PC-3 (cell line): Measurements from ENCODE around the gene NPFF. TPM values are rescaled to one million over a fixed set of nuclear protein-coding genes. Genes with fewer than 3 reads are reported as not detected.

Experiments
- ATAC-seq: fragments of 200-7000 bp; cut with Tn5 transposase; 2 replicates; pipeline ENCODE4 v1.9.1; 2020; ENCODE audit warnings: mild to moderate bottlenecking, moderate library complexity
- Bru-seq: library from RNA; stranded (reverse); fragments of 400-500 nt; gene quantifications from one replicate; lab custom pipeline; 2021; lab: Mats Ljungman, UMichigan
- BruChase-seq, 2 experiments: library from RNA; stranded (reverse); fragments of 400-500 nt; gene quantifications; one replicate each; lab custom pipeline; 2021; lab: Mats Ljungman, UMichigan
- BruUV-seq: library from RNA; stranded (reverse); fragments of 400-500 nt; replicated peaks from 2 replicates; lab custom pipeline; 2021; lab: Mats Ljungman, UMichigan
- CTCF ChIA-PET: fragments of 300-600 bp; sonication (Branson Sonifier 250); formaldehyde crosslinking; loops from one replicate; lab custom pipeline; 2022; ENCODE audit warnings: antibody characterized with exemption; lab: Charles Lee
- POLR2A ChIA-PET: fragments of 300-600 bp; sonication (Branson Sonifier 250); formaldehyde crosslinking; loops from one replicate; lab custom pipeline; 2022; ENCODE audit warnings: antibody characterized with exemption; ENCODE audit not compliant: unreplicated experiment; lab: Charles Lee
- DNase-seq: peaks from one replicate; pipeline ENCODE4 v3.0.0-alpha.2; 2015
- H2AFZ ChIP-seq: fragments of 300-600 bp; sonication (generic); 2 replicates; pipeline ENCODE4 v1.6.0; 2016; ENCODE audit warnings: antibody characterized with exemption, low read length
- H3F3A ChIP-seq: fragments of 300-600 bp; sonication (generic); one replicate; pipeline ENCODE4 v1.6.0; 2017; ENCODE audit warnings: antibody characterized with exemption, low read length, control low read depth, mild to moderate bottlenecking; ENCODE audit not compliant: unreplicated experiment
- H3K27ac ChIP-seq: fragments of 300-600 bp; sonication (generic); 2 replicates; pipeline ENCODE4 v1.5.1; 2016; ENCODE audit warnings: mild to moderate bottlenecking, low read length
- H3K27me3 ChIP-seq: fragments of 300-600 bp; sonication (generic); 2 replicates; pipeline ENCODE4 v1.6.1; 2016; ENCODE audit warnings: low read length, mixed read lengths
- H3K36me3 ChIP-seq: fragments of 300-600 bp; sonication (generic); 2 replicates; pipeline ENCODE4 v1.6.1; 2016; ENCODE audit warnings: low read depth, mixed run types, low read length, mixed read lengths
- H3K4me1 ChIP-seq: fragments of 300-600 bp; sonication (generic); 2 replicates; pipeline ENCODE4 v1.5.1; 2016; ENCODE audit warnings: low read length; ENCODE audit not compliant: insufficient read depth
- H3K4me2 ChIP-seq: fragments of 300-600 bp; sonication (generic); 2 replicates; pipeline ENCODE4 v1.6.0; 2016; ENCODE audit warnings: low read length
- H3K4me3 ChIP-seq: fragments of 300-600 bp; sonication (generic); 2 replicates; pipeline ENCODE4 v1.5.1; 2016; ENCODE audit warnings: mild to moderate bottlenecking, low read length, mixed read lengths
- H3K79me2 ChIP-seq: fragments of 300-600 bp; sonication (generic); 2 replicates; pipeline ENCODE4 v1.6.1; 2017; ENCODE audit warnings: low read length, mixed read lengths
- H3K9ac ChIP-seq: fragments of 300-600 bp; sonication (generic); 2 replicates; pipeline ENCODE4 v1.6.0; 2016; ENCODE audit warnings: mild to moderate bottlenecking, low read length
- H3K9me2 ChIP-seq: fragments of 300-600 bp; sonication (generic); replicated peaks from 2 replicates; pipeline ENCODE4 v1.6.1; 2016; ENCODE audit warnings: mixed run types, low read length, mixed read lengths
- H3K9me3 ChIP-seq: fragments of 300-600 bp; sonication (generic); 2 replicates; pipeline ENCODE4 v1.6.1; 2016; ENCODE audit warnings: low read length, mixed read lengths
- H4K20me1 ChIP-seq: fragments of 300-600 bp; sonication (generic); 2 replicates; pipeline ENCODE4 v1.6.1; 2016; ENCODE audit warnings: low read length, mixed read lengths
- EZH2 ChIP-seq: fragments of 300-600 bp; sonication (generic); IDR thresholded peaks from one replicate; pipeline ENCODE4 v1.6.1; 2017; ENCODE audit warnings: antibody characterized with exemption, mild to moderate bottlenecking, low read length; ENCODE audit not compliant: unreplicated experiment
- EZH2phosphoT487 ChIP-seq: fragments of 300-600 bp; sonication (generic); IDR thresholded peaks from 2 replicates; pipeline ENCODE4 v1.6.1; 2018; ENCODE audit warnings: mild to moderate bottlenecking, antibody characterized with exemption, low read length, borderline replicate concordance
- intact Hi-C: fragments of 100-400 bp; cut with micrococcal nuclease; formaldehyde crosslinking; loops from 2 replicates; pipeline ENCODE4 v1.9.0; 2023
- long read RNA-seq: library from polyadenylated mRNA; unstranded; transcript quantifications from one replicate; pipeline ENCODE4 v2.0.0, GENCODE V29; 2021; ENCODE audit not compliant: unreplicated experiment
- total RNA-seq: library from RNA; depleted of rRNA; stranded (reverse); fragments of >200 nt; gene quantifications from 2 replicates; pipeline ENCODE4 v1.2.3, GENCODE V29; 2014; rRNA removed
- TF ChIP-seq, protein P1 (sequence below): fragments of 300-600 bp; sonication (generic); conservative IDR thresholded peaks from 2 replicates; pipeline ENCODE4 v1.5.1; 2017; ENCODE audit warnings: antibody characterized with exemption, low read depth, mild to moderate bottlenecking, low read length

The NPFF gene, protein sequence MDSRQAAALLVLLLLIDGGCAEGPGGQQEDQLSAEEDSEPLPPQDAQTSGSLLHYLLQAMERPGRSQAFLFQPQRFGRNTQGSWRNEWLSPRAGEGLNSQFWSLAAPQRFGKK
- total RNA-seq (not detected in 2 replicates), Bru-seq, nascent RNA (percentile 75 among the genes with signal in this experiment), BruChase-seq, experiment 1, labeled RNA remaining after a 6-hour chase (percentile 91 among the genes with signal in this experiment), BruChase-seq, experiment 2, labeled RNA remaining after a 2-hour chase (percentile 92 among the genes with signal in this experiment)
- long read RNA-seq, result 0 reads

DNA sequence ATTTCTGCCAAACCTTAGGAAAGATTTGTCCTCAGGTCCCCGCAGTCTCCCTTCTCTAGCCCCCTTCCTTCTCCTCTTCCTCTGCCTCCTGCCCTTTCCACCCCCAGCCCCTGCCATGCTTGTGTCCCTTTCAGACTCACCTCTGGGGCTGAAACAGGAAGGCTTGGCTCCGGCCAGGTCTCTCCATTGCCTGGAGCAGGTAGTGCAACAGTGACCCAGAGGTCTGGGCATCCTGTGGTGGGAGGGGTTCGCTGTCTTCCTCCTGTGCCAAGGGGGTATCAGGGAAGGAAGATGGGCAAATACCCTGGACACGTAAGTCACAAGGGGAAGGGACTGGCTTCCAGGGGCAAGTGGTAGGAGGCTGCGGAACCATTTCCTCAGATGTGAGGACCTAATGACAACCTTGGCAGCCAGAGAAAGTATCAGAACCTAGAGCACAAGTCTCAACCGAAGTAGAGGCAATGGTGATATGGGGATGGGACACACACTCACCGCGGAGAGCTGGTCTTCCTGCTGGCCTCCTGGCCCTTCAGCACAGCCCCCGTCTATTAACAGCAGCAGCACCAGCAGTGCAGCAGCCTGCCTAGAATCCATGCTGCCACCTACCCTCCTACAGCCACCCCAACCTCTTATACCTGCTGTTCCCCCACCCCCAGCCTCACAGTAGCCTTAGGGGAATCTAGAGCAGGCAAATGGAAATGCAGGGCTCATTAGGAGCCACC lies at the start of gene NPFF:
Gene NPFF, minus strand, starts transcription at position 604 of the 722 bp plus-strand sequence. Its CDS starts 10 bp downstream, at position 594.
- POLR2A ChIA-PET, result no interaction called here
- no peaks in the 10 kb centered on the region for H3K9me2 ChIP-seq
- TF ChIP-seq EZH2 (no peak), EZH2phosphoT487 (no peak)
- TF ChIP-seq, protein P1, sequence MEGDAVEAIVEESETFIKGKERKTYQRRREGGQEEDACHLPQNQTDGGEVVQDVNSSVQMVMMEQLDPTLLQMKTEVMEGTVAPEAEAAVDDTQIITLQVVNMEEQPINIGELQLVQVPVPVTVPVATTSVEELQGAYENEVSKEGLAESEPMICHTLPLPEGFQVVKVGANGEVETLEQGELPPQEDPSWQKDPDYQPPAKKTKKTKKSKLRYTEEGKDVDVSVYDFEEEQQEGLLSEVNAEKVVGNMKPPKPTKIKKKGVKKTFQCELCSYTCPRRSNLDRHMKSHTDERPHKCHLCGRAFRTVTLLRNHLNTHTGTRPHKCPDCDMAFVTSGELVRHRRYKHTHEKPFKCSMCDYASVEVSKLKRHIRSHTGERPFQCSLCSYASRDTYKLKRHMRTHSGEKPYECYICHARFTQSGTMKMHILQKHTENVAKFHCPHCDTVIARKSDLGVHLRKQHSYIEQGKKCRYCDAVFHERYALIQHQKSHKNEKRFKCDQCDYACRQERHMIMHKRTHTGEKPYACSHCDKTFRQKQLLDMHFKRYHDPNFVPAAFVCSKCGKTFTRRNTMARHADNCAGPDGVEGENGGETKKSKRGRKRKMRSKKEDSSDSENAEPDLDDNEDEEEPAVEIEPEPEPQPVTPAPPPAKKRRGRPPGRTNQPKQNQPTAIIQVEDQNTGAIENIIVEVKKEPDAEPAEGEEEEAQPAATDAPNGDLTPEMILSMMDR, result no peak
- H4K20me1 ChIP-seq, result no peaks in the 10 kb centered on the region
- H3K4me3 ChIP-seq, result no peak within 1 kb of the TSS
- intact Hi-C loops, result no loop called here
- no peak within 1 kb of the TSS for H3K4me2 ChIP-seq
- CTCF ChIA-PET, result interaction anchor here (0.6 kb wide), 1 partner anchor 116 kb away, joined by 5 read pairs; no protein-coding TSS in a partner anchor
- H2AFZ ChIP-seq, result no peak within 1 kb of the TSS
- peak within 1 kb of the TSS; percentile 23; the same call in 1 of the 2 replicates for H3K27ac ChIP-seq
- H3K79me2 ChIP-seq, result peaks cover 20% of the 10 kb centered on the region
- H3K9ac ChIP-seq, result no peak within 1 kb of the TSS
- peaks cover 21% of the 10 kb centered on the region; the same call in 1 of the 2 replicates for H3K36me3 ChIP-seq
- H3F3A ChIP-seq, result no peaks in the 10 kb centered on the region
- no TSS peak for BruUV-seq
- no peaks in the 10 kb centered on the region for H3K27me3 ChIP-seq
- DNase-seq, result no peak
- no peaks in the 10 kb centered on the region for H3K9me3 ChIP-seq
- peaks cover 21% of the 10 kb centered on the region for H3K4me1 ChIP-seq
- no peak for ATAC-seq

DNA sequence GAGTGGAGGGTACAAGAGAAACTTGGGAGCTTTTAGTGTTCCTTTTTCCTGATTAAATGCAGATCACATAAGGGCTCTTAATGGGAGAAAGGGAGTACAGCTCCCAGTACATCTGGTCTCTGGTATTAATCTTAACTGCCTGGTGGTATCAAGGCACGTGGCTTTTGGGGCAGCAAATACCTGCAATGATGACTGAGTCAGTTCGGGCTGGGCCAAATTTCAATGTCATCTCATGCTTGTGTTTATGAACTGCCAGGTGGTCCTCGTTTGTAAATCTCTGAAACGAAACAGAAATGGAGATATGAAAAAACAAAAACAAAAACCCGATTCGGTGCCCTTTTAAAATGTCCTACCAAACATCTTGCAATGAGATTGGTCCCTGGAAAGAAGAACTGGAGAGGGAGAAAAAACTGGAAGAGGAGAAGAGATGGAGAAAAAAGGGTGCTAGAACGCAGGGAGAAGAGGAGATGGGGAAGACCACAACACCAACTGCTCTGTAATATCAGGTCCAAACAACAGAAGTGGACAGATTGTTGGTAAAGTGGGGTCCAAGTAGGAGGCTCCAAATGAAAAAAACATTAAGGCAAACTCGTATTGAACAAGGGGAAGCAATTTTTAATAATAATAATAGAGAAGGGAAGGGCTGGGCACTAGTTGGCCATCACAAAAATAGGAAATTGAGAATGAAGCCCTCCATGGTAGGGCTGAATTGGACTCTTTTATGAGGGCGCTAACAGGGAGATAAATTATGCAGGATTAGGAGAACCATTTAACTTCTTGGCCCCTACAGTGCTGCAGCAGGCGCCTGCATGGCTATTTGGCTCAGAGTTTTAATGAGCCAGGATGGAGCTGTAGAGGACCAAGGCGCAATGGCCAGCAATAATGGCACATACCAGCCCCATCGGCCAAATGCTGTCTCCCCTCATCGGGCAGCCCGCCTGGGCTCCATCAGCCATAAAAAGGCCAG lies 45.4 kb upstream of the NPFF start:
- no peaks in the 10 kb centered on the region for H4K20me1 ChIP-seq
- H3K9me3 ChIP-seq, result no peaks in the 10 kb centered on the region
- H2AFZ ChIP-seq, result no peak overlapping the region
- H3K9me2 ChIP-seq, result no peaks in the 10 kb centered on the region
- H3K4me2 ChIP-seq, result no peak overlapping the region
- no peaks in the 10 kb centered on the region for H3F3A ChIP-seq
- no TSS peak for BruUV-seq
- intact Hi-C loops, result no loop called here
- H3K79me2 ChIP-seq, result no peaks in the 10 kb centered on the region
- no peaks in the 10 kb centered on the region for H3K27me3 ChIP-seq
- ChIA-PET CTCF (interaction anchor here (0.6 kb wide), 2 partner anchors 14 to 75 kb away, joined by 3 read pairs; no protein-coding TSS in a partner anchor), POLR2A (no interaction called here)
- H3K27ac ChIP-seq, result no peak overlapping the region
- no peak overlapping the region for H3K4me3 ChIP-seq
- H3K4me1 ChIP-seq, result peaks cover 16% of the 10 kb centered on the region
- TF ChIP-seq EZH2, result no peak
- no peak for TF ChIP-seq EZH2phosphoT487
- TF ChIP-seq, protein P1, result no peak
- H3K36me3 ChIP-seq, result no peaks in the 10 kb centered on the region; the same call in 1 of the 2 replicates
- no peak overlapping the region for H3K9ac ChIP-seq
- no peak for ATAC-seq
- DNase-seq, result no peak
